GM12878 (cell line): ENCODE data around the gene SMTNL2.

Experiments used
- CREB1 ChIP-seq: IDR thresholded peaks from 2 replicates; pipeline ENCODE4 v1.6.1; 2012; ENCODE audit warnings: low read depth, mild to moderate bottlenecking, inconsistent platforms
- EP300 ChIP-seq, 2 experiments: fragments of 150-350 bp in 1 of 2; IDR thresholded peaks; 2 replicates each; pipeline ENCODE4 v1.6.1; 2011 to 2012; ENCODE audit warnings: low read depth in 2 of 2, low read length in 2 of 2, borderline replicate concordance in 1 of 2, improper control_type of control experiment in 1 of 2, inconsistent platforms in 1 of 2; ENCODE audit not compliant: control insufficient read depth in 1 of 2
- MYC ChIP-seq: IDR thresholded peaks from 2 replicates; pipeline ENCODE4 v1.6.1; 2011; ENCODE audit warnings: mild to moderate bottlenecking, low read length, moderate library complexity, inconsistent platforms; ENCODE audit not compliant: insufficient read depth, insufficient replicate concordance, insufficient read length, severe bottlenecking
- NFYB ChIP-seq: IDR thresholded peaks from 2 replicates; pipeline ENCODE4 v1.6.1; 2011; ENCODE audit warnings: low read depth, mild to moderate bottlenecking, low read length, improper control_type of control experiment, moderate library complexity; ENCODE audit not compliant: insufficient read depth
- RAD21 ChIP-seq: IDR thresholded peaks from 2 replicates; pipeline ENCODE4 v1.6.1; 2011; ENCODE audit warnings: mild to moderate bottlenecking, low read depth, low read length, moderate library complexity; ENCODE audit not compliant: insufficient read depth
- TARDBP ChIP-seq: IDR thresholded peaks from 2 replicates; pipeline ENCODE4 v1.6.1; 2016; ENCODE audit warnings: borderline replicate concordance
- TF ChIP-seq, protein P1 (sequence below): IDR thresholded peaks from 2 replicates; pipeline ENCODE4 v1.6.1; 2012; ENCODE audit warnings: low read depth, low read length, improper control_type of control experiment
- TF ChIP-seq, protein P2 (sequence below): fragments of 450-650 bp; IDR thresholded peaks from 2 replicates; pipeline ENCODE4 v1.6.1; 2017; ENCODE audit warnings: antibody characterized with exemption, mild to moderate bottlenecking, moderate library complexity
- TF ChIP-seq, protein P3 (sequence below): IDR thresholded peaks from 2 replicates; pipeline ENCODE4 v1.6.1; 2011; ENCODE audit warnings: low read depth, mild to moderate bottlenecking, low read length, moderate library complexity, borderline replicate concordance; ENCODE audit errors: extremely low read depth
- TF ChIP-seq, protein P4 (sequence below): IDR thresholded peaks from 2 replicates; pipeline ENCODE4 v1.6.1; 2011; ENCODE audit warnings: mild to moderate bottlenecking, low read depth, low read length, moderate library complexity; ENCODE audit not compliant: insufficient replicate concordance

DNA sequence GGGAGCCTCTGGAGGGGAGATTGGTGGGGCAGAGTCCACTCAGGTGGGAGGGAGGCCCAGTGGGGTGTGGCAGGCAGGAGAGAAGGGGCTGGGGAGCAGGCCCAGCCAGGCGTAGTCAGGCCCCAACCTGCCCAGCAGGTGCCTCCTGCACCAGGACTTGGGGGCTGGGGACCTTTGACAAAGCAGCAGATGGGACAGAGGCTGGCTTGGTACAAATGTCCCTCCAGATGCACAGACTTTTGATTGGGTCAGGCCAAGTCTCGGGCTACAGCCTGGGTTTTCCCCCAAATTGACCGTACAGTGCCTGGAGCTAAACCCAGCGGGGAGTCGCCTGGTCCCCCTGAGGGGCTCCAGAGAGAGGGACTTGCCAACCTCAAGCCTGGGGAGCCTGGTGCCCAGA lies 24.4 kb upstream of the SMTNL2 start:
- TF ChIP-seq, protein P1, sequence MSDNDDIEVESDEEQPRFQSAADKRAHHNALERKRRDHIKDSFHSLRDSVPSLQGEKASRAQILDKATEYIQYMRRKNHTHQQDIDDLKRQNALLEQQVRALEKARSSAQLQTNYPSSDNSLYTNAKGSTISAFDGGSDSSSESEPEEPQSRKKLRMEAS: no peak
- TF ChIP-seq, protein P2, sequence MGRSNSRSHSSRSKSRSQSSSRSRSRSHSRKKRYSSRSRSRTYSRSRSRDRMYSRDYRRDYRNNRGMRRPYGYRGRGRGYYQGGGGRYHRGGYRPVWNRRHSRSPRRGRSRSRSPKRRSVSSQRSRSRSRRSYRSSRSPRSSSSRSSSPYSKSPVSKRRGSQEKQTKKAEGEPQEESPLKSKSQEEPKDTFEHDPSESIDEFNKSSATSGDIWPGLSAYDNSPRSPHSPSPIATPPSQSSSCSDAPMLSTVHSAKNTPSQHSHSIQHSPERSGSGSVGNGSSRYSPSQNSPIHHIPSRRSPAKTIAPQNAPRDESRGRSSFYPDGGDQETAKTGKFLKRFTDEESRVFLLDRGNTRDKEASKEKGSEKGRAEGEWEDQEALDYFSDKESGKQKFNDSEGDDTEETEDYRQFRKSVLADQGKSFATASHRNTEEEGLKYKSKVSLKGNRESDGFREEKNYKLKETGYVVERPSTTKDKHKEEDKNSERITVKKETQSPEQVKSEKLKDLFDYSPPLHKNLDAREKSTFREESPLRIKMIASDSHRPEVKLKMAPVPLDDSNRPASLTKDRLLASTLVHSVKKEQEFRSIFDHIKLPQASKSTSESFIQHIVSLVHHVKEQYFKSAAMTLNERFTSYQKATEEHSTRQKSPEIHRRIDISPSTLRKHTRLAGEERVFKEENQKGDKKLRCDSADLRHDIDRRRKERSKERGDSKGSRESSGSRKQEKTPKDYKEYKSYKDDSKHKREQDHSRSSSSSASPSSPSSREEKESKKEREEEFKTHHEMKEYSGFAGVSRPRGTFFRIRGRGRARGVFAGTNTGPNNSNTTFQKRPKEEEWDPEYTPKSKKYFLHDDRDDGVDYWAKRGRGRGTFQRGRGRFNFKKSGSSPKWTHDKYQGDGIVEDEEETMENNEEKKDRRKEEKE: no peak
- TF ChIP-seq, protein P3, sequence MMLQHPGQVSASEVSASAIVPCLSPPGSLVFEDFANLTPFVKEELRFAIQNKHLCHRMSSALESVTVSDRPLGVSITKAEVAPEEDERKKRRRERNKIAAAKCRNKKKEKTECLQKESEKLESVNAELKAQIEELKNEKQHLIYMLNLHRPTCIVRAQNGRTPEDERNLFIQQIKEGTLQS: no peak
- no peak for TF ChIP-seq MYC
- TF ChIP-seq CREB1: no peak
- TF ChIP-seq EP300 (IDR thresholded peaks at IDR 0.05; ENCODE audit: borderline replicate concordance in 1 of 2, control insufficient read depth in 1 of 2, low read depth in 2 of 2, low read length in 2 of 2): no peak
- TF ChIP-seq, protein P4, sequence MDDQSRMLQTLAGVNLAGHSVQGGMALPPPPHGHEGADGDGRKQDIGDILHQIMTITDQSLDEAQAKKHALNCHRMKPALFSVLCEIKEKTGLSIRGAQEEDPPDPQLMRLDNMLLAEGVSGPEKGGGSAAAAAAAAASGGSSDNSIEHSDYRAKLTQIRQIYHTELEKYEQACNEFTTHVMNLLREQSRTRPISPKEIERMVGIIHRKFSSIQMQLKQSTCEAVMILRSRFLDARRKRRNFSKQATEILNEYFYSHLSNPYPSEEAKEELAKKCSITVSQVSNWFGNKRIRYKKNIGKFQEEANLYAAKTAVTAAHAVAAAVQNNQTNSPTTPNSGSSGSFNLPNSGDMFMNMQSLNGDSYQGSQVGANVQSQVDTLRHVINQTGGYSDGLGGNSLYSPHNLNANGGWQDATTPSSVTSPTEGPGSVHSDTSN: no peak
- no peak for TF ChIP-seq TARDBP
- TF ChIP-seq NFYB: 0 out of 2 replicates have a peak, but pooled peaks have one; percentile 19
- no peak for TF ChIP-seq RAD21
